NOMO-1 treated with dmso at 0.1 percent for 144 hours (cell line): Measurements from ENCODE around the gene GSG1L.

Source experiments
- DNase-seq: peaks from one replicate; lab custom pipeline; 2025; ENCODE audit not compliant: unreplicated experiment; lab: John Stamatoyannopoulos, UW

The GSG1L gene

DNA sequence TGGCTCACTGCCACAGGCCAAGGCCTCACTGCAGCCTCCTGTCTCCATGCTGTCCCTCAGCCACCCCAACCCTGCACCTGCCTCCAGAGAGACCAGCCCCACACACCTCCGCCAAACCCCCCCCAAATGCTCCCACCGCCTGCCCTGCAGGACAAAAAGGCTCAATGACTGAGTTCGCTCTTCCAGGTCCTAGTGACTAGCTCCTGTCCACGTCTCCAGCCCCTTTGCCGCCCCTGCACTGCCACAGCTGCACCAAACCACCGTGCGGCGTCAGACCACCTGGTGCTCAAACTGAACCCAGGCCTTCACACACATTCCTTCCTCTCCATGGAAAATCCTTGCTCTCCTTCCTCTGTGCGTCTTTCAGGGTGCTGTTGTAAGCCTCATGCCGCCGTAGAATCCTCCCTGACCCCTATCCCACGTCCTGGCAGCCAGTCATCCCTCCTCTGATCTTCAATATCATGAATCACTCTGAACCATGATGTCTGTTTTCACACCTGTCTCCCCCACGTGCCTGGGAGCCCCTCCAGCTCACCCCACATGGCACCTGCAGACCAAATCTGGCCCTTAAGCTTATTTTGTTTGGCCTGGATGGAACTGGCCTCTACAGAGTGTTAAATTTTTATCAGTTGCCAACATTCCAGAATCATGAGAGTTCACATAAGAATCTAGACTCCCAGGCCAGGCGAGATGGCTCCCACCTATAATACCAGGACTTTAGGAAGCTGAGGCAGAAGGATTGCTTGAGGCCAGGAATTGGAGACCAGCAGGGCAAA, 4.3 kb upstream of the GSG1L start:
- no peak for DNase-seq

DNA sequence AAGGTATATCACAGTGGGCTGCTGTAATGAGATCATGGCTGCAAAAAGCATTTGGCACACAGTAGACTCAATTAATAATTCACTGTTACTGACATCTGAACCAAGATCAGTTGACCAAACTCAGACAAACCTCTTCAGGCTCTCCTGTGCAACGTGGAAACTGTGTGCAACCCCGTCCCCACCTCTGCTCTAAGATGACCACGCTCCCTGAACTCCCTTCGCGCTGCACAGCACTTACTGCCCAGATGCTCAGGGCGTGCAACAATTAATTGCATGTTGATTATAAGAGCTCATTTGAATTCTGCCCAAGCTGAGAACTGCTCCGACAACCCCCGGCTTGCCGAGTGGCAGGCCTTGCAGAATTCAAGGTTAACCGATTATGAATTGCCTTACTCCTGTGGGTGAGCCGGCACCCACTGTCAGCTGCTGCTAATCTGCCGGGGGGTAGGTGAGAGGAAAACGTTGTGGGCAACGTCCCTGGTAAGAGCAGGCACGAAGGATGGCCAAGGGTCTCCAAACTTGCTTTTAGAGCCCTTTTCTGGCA, 1.3 kb upstream of the GSG1L start:
- DNase-seq, result no peak

DNA sequence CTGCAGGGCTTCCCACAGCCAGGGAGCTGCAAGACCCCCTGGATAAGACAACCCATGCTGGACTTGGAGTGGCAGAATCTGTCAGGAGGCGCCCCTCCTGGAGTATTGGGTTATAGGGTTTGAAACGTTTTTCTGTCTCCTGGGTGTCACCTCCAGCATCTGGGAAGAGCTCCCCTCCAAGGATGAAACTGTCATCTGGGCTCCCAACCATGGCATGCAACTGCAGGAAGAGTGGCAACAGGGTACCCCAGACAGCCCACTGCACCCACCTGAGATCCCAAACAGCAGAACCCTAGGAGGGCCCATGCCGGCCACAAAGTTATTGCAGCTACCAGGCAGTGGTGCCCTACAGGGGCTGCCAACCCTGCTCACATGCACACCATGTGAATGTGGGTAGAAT, 636 bp upstream of the GSG1L start:
- DNase-seq, result no peak

DNA sequence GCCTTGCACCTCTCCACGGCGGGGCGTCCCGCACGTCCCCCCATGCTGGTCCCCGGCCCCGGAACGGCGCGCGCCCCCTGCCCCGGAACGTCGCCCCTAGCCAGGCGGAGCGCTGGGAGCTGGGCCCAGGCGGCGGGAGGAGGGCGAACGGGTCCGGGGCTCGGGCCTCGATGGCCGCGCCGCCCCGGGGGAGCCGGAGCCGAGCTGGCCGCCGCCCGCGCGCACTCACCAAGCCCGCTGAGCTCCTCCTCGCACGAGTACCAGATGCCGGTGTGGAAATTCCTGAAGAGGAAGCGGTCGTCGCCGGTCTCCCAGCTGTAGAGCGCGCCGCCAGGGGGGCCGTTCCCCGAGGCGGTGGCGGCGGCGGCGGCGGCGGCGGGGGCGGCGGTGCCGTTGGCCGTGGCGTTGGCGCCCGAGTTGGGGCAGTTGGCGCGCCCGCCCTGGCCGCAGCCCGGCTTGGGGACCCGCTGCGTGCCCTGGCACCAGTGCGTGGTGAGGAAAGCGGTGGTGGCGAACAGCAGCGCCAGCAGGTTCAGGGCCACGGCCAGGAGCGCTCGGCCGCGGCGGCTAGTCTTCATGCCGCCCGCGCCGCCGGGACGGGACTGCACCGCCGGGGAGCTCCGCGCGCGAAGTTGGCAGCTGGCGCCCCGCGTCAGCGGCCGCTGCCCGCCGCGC, 530 bp downstream of the GSG1L start:
- DNase-seq, result peak; percentile 29

DNA sequence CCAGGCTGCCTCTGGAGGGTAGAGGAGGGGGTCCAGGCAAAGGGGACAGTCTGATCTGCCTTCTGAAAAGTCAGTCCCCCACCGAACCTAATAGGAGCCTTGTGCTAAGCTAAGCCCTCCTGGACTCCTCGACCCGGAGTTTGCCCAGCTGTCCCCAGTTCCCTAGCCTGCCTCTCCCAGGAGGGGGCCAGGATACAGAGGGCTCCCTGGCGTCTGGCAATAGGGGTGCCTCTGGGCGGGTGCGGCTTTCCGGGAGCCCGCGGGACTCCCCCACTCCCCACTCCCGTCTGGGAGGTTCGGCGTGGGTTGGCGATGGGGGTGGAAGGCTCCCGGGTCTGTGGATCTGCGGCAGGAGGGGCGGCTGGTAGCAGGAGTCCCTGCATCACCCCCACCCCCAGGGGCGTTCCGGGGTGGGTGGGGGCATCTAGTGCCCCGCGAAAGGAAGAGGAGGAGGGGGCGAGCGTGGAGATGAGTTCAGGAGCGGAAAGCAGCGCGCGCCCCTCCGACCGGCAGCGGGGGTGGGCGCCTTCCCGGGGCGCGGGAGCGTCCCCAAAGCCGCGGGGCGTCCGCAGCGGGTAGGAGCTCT, 1.2 kb downstream of the GSG1L start:
- no peak for DNase-seq

DNA sequence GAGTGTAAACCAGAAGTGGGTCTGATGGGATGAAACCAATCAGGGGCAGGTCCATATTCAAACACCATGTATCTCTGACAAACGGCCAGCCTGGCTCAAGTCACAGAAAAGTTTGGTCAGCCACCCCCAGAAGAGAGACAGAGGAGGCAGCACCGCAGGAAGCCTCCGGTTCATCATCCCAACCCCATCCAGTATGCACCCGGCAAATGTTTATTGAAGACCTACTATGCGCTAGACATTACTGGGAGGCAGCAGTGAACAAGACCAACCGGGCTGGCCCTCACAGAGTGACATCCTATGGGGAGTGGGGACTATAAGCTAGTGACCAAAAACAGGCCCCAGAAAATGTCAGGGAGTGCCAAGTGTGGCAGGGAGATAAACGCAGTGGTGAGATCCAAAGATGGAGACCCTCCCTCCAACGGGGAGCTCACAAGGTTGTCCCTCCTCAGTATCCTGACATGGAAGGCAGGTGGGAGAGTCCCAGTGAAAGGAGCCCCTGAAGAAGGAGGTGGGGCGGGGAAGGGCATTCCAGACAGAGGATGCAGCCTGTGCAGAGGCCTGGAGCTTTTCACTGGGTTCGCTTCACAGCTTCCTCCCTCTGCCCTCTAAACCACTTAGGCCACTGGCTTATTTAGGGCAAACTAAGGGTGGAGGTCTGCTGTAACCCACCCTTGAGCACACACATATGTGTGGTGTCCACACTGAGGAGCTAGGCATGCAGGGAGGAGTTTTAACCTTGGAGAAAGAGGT, 2.0 kb downstream of the GSG1L start:
- no peak for DNase-seq

DNA sequence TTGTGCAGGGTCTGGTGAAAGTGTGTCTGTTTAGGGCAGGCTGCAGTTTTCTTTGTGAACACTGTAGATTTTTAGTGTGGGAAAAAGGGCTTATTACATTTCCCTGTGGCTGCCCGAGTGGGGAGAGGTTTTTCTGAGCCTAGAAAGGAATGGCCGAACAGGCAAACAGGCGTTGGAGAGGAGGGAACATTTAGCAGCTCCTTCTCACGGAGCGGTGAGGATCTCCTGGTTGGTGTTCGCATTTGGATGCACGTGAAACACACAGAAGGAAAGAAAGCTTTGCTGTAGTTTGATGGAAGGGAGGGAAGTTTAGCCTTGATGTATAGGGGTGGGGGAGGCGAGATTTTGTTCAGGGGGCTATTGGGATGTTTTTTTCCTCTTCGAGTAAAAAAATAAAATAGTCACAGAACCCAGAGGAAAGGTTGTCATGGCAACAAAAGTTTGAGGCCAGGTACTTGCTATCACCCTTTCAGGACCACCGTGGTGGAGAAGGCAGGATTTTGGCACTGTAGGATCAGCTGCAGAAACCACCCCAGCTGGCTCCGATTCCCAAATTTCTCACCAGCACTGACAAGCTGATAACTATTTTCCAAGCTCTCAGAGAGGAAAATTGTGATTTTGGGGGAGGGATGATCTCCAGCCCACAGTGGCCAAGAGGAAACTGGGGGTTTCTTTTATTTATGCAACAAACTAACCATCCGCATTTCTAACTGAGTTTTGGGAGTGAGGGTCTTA, 3.5 kb downstream of the GSG1L start:
- no peak for DNase-seq

DNA sequence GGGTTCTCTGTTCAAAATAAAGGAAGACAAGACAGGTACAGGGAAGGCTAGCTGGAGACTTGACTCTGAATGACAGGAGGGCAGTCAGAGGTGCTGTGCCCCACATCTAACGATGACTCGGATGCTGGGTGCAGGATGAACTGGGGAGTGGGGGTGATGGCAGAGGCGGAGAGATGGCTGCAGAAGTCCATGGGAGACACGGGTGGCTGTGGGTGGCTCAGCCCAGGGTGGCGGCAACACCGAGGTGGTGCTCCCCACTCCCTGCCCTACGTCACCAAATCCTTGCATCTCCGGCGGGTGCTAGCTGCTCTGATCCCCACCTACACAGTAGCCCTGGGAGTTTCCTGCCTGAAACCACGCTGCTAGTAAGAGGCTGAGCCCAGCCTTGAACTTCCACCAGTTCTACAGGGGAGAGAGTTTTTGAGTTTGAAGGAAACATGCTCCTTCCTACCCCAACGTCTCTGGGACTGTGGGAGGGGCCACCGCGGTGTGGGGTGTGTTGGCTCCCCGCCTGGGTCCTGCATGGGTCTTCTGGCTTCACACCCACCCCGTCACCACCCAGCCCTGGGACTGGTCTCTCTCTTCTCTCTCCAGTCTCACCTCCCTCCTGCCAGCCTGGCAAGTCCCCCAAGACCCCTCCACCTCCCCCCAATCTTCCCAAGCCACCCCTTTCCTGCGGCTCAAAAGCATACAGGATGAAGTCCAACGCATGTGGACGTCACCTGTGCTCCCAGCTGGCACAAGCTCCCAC, 4.5 kb downstream of the GSG1L start:
- no peak for DNase-seq

DNA sequence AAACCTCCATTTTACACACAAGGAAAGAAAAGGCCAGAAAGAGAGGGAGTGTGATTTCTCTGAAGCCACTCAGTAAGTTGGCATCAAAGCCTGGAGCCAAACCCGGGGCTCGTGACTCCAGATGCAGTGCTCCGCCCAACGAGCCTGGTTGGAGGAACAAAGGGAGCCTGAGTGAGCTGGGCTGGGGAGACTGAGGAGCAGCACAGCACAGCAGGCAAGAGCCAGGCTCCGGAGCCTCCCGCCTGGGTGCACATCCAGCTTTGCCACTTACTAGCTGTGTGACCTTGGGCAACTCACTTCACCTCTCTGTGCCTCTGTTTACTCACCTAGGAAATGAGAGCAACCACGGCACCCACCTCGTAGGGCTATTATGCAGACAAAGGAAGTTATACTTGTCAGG, 5.6 kb downstream of the GSG1L start:
- no peak for DNase-seq

DNA sequence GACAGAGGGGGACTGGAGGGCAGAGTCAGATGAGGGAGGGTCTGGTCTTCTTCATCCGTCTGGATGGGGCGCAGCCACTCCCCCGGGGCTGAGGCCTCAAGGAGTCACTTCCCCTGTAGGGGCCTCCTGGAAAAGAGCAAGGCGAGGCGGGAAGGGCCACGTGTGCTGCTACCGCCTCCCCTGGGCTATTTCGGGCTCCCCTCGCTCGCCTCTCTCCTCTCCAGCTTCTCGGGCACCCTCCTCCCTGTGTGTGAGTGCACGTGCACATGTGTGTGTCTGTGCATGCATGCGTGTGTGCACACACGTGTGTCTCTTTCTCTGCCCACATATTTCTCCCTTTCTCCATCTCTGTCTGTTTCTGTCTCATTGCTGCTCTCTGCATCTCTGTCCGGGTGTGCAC, 10.1 kb downstream of the GSG1L start:
- no peak for DNase-seq

DNA sequence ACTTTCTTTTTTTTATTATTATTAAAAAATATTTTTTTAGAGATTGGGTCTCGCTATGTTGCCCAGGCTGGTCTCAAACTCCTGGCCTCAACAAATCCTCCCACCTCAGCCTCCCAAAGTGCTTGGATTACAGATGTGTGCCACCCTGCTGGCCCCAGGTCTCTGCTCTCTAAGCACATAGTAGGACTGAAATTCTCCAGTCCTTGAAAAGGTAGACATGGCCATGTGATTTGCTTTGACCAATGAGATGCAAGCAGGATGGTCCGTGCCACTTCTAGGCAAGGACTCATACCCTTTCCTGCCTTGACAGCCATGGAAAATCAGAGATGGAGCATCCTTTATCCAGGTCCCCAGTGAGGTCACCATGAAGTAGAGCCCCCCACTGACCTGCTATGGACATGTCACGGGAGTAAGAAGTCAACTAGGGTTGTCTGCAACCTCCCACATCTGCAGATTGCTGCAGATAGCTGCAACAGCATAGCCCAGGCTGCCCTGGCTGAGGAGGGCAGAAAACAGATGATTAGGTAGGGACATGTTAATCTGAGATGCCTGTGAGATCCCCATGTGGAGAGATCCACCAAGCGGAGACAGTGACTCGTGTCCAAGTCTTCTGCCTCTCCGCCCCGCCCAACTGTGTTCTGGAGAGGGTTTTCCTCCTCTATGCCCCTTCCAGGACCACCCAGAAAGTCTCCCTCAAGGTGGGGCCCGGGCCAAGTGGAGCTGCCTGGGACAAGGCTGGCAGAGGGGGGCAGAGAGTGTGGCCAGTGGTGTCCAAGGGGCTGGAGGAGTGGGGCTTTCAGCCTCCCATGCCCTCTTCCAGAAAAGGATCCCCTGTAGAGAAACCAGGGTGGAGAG, 11.0 kb downstream of the GSG1L start:
- no peak for DNase-seq

DNA sequence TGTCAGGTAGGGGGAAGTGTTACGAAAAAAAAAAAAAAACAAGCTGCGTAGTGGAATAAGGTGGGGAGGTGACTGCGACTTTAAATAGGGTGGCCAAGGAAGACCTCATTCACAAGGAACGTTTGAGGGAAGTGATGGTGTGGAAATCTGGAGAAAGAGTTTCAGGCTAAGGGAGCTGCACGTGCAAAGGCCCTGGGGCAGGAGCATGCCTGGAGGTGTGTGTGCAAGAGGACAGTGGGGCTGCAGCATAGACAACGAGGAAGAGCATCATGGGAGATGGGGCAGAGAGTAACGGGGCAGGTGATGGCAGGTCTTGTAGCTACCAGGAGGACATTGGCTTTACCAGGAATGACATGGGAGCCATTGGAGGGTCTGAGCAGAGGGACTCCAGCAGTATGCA, 12.0 kb downstream of the GSG1L start:
- DNase-seq, result no peak

DNA sequence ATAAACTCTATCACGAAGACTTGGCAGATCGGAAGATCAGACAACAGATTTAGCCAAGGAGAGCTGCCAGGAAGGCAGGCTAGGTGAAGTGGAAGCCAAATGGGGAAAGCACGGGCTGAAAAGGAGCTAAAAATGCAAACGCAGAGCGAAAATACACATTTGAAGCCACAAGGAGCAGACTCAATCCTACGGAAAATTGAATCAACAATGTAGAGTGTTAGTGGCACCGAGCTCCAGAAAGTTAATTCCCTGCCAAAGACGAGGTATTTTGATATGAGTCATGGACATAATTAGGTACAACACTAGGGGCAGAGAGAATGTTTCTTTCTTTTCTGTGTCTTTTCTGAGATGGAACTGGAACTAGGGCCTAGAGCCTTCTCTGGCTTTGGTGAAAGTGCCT, 20.7 kb downstream of the GSG1L start:
- no peak for DNase-seq

DNA sequence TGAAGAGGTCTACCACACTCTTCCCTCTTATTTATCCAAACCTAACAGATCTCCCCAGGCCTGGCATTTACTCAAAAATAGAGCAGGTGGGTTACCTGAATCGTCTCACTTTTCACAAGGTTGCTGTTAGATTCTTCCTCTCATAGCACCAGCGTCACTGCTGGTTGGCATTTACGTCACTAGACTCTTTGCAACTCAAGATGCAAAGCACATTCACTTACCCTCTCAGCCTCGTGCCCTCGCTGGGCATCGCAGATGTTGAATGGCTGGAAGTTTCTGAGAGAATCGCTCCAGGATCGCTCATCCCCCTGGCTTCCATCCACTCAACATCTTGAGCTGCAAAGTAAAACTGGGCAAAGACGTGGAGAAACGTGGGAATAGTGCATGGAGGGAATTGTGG, 21.9 kb downstream of the GSG1L start:
- no peak for DNase-seq

DNA sequence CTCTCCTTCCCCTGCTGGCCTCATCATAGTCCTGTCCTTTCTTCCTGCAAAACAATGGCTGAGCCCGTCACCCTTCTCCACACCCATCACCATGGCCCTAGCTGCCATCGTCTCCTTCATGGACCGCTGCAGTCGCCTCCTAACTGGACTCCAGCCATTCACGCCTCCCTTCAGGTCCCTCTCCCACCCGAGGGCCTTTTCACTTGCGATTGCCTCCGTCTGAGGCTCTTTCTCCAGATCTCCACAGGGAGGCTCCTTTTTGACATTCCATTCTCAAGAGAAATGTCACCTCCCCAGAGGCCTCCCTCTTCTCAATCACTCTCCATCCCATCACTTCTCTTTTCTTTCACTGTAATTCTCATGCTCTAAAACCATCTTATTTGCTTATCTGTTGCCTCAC, 23.5 kb downstream of the GSG1L start:
- DNase-seq, result no peak

DNA sequence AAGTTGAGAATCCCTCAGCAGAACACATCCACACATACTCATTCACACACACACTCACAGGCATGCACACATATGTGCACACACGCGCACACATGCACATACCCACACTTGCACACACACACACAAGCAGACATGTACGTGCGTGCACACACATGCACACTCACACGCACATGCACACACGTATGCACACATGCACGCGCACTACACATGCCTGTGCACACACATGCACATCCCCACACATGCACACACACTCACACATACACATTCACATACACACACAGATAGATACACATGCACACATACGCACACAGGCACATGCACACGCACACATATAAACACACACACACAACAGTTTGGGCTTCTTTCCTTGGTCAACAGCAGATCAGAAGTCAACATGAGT, 24.0 kb downstream of the GSG1L start:
- DNase-seq, result no peak

DNA sequence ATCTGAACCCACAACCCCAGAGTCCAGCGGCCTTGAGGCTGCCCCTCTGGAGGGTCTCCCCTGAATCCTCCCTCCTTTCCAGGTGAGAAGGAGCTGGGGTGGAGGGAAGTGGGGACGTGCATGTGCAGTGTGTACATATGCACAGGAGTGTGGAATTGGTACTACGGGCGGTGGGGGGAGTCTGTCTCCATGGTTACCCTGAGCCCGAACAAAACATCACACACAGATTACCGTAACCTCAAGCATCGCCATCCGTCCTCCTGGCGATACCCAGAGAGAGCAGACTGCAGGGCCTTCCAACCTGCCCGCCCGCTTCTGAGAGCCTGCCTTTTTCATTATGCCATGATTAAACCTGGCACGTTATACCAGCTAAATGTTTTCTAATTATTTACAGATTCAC, 25.1 kb downstream of the GSG1L start:
- DNase-seq, result no peak

DNA sequence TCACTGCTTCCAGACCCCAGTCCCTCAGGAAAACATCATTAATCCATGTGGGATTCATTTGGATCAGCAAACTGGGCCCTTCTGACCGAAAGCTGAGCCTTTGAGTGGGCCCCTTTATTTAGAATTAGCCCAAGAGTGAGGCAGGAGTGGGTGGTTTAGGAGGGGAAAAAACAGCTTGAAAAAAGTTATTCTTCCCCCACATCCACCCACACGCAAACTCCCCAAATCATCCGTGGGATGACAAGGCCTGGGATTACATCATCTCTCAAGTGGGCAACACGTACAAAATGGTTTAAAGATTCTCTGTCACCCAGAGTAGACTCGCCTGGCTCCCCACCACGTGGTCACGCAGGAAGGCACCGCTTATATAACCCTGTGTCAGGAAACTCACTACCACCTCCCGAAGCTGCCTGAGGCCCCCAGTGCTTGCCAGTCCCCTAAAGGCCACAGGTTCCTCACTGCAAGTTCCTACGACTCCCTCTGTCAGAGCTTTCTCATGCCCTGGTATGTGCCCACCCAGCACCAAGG, 27.6 kb downstream of the GSG1L start:
- DNase-seq, result no peak

DNA sequence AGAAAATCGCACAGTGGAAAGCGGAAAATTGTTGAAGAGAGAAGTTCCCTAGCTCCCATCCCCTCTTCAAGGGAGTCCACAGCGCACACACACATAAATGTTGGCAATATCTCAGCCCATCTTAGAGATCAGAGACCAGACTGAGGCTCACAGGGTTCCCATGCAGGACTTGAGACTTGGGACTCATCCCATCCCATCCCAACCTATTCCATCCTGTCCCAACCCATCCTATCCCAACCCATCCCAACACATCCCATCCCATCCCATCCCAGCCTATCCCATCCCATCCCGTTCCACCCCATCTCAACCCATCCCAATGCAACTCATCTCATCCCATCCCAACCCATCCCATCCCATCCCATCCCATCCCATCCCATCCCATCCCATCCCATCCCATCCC, 29.6 kb downstream of the GSG1L start:
- no peak for DNase-seq
